Sciatic nerve (tissue), 2 donors: ENCODE data around the gene CPEB3. TPM values are rescaled to one million over a fixed set of nuclear protein-coding genes. Genes with fewer than 3 reads are reported as not detected.
"Not testable (repeated sequence)": the region's sequence is repeated elsewhere in the genome, so short reads cannot be mapped to it uniquely, and the experiment has no call there.

Experiments
- ATAC-seq: fragments of 200-7000 bp; cut with Tn5 transposase; one replicate; pipeline ENCODE4 v1.9.1; 2020; ENCODE audit warnings: mild to moderate bottlenecking, moderate library complexity
- DNase-seq: peaks from one replicate; pipeline ENCODE4 v3.0.0-alpha.2; 2020; ENCODE audit warnings: low spot score
- intact Hi-C: fragments of 100-400 bp; cut with DNase I; formaldehyde crosslinking; loops from one replicate; pipeline ENCODE4 v1.14.2; 2022
- total RNA-seq: library from RNA; stranded (reverse); fragmentation: NEBNext Ultra II Directional; extraction: Animal tissue kit (Norgen Biotek cat#: 25700); gene quantifications from one replicate; pipeline ENCODE4 v1.2.1, GENCODE V29; 2021
- donor health status: DM: no; HTN: no; CAD: no.
- donor health status: DM: no; HTN: no; CAD: no.

CPEB3 gene
- total RNA-seq, 1 donor from 2014 or later = 6.2 TPM

- intact Hi-C loops = no loop called here
- ATAC-seq = no peak
- no peak for DNase-seq
Observed at GRCh38 chr10:92079003-92079402, 211.9 kb downstream of the CPEB3 start.

GRCh38 chr10:92076722-92077121, 214.2 kb downstream of the CPEB3 start:
- DNase-seq (no peak), ATAC-seq (no peak)
- intact Hi-C loops = no loop called here

DNA sequence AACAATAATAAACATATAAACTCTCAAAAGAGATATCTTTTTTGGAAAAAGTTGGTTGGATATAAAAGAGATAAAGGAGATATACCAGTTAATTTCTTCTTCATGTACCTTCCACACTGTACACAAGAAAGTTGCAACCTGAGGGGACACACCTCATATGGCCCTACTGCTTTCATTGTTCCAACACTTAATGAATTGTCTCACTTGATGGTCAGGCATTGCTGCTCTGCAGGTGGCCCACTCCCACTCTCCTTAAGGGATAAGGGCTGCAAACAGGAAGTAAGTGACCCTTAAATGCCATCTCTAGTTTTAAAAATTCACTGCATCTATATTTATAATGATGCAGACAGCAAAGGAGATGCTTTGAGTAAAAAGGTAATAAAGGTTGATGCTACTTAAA, 215.0 kb downstream of the CPEB3 start:
- ATAC-seq = no peak
- no peak for DNase-seq
- intact Hi-C loops = no loop called here

- intact Hi-C loops = no loop called here
- DNase-seq = no peak
Observed at GRCh38 chr10:92074126-92074887, 216.6 kb downstream of the CPEB3 start.

GRCh38 chr10:92068900-92069299, 222.0 kb downstream of the CPEB3 start:
- DNase-seq (no peak), ATAC-seq (no peak)

More at GRCh38 chr10:92074126-92074887, 216.6 kb downstream of the CPEB3 start:
- no peak for ATAC-seq

DNA sequence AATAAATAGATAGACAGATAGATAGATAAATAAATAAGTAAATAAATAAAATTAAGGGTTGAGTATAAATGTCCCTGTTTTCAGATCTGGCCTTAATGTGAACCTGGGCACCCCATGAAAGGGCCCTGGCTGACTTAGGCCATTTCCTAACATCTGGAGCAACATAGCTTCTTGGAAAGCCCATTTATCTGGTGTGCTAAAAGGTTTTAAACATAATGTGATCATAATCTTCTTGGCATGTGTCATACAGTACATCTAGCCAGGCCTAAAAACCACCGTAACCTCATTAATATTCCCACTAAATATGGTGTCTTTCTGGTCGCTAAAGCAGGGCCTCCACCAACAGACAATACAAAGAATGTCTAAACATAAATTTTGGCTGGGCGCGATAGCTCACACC, 224.5 kb downstream of the CPEB3 start:
- ATAC-seq = no peak
- DNase-seq = no peak
- intact Hi-C loops = no loop called here

More at GRCh38 chr10:92068900-92069299, 222.0 kb downstream of the CPEB3 start:
- intact Hi-C loops = no loop called here

DNA sequence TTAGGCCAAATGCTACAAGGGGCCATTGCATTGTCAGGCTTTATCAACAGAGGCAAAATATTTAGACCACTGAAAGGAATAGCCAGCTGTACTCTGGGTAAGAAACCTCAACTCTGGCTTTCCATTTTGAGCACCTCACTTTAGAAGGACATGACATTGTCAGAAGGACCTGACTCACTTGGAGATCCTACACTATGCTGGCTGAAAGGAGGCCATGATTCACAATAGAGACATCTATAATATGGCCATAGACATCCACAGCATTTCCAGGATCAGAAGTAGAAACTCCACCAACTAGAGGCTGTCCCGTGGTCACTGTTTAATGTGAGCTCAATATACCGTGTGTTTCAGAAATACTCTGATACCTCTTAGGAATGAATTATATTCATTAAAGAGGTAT, 226.4 kb downstream of the CPEB3 start:
- intact Hi-C loops = no loop called here
- DNase-seq (no peak), ATAC-seq (no peak)

GRCh38 chr10:92062273-92062672, 228.6 kb downstream of the CPEB3 start:
- ATAC-seq = no peak
- intact Hi-C loops = no loop called here
- DNase-seq = no peak

DNA sequence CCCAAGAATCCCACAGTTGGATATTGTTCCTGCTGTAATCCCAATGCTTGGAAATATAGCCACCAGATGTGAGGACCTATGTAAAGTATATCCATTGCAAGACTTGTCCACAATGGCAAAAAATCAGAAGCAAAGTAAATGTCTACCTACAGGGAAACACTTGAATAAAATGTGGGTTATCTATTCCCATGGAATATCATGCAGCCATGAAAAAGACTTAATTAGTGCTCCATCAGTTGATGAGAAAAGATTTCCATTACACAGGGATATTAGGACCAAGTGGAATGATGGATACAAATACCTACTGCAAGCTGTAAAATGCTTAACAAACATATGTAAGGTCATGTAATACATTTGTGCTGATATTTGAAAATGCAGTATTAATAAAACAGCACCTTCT, 236.1 kb downstream of the CPEB3 start:
- ATAC-seq (no peak), DNase-seq (no peak)
- intact Hi-C loops = no loop called here

- no peak for DNase-seq
- intact Hi-C loops = no loop called here
- ATAC-seq = no peak
Observed at GRCh38 chr10:92052741-92053140, 238.1 kb downstream of the CPEB3 start.

GRCh38 chr10:92052088-92052487, 238.8 kb downstream of the CPEB3 start:
- DNase-seq (no peak), ATAC-seq (no peak)
- intact Hi-C loops = no loop called here

DNA sequence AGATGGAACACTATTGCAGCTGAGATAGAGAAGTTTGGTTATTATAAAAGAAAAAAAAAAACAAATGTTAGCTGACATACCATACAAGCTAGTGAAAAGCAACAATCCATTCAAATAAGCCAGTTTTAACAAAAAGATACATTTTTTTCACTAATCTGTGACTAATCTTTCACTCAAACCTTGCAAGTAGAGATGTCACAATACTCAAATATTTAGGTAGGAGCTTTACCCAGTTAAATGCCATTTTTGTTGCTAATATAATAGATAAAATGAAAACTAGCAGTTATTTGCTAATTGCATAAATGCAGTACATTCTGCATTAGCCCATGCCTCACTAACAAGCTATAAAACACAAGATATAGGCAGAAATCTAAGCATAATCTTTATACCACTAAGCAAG, 243.7 kb downstream of the CPEB3 start:
- intact Hi-C loops = no loop called here
- DNase-seq (no peak), ATAC-seq (no peak)

DNA sequence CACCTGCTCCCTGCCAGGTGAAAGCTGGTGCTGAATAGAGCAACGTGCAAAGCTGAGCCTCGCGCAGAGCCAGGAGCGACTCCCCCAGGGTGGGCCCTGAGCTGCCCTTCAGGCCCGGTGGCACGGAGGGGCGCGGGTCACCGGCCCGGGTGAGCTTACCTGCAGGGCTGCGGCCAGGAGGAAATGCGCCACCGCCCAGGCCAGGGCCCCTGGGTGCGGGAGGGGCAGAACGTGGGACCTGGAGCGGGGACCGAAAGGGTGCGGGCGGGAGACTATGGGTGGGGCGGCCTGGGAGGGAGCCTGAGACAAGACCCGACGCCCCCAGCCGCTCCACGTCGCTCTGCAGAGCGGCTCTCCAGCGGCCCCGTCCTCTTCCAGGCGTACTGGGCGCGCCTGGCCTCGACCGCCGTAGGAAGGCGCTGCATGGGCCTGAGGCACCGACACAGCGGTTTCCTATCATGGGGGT, 245.2 kb downstream of the CPEB3 start:
- no peak for ATAC-seq
- no peak for DNase-seq
- intact Hi-C loops = no loop called here

DNA sequence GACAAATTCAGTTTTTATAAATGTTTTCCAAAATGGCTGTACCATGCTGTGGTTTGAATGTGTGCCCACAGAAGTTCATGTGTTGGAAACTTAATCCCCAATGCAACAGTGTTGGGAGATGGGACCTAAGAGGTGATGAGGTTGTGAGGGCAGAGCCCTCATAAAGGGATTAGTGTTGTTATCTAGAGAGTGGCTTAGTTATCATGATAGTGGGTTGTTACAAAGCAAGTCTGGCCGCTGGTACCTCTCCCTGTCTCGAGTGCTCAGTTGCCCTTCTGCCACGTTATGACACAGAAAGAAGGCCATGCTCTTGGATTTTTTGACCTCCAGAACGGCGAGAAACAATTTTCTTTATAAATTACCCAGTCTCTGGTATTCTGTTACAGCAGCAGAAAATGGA, 248.3 kb downstream of the CPEB3 start:
- DNase-seq = no peak
- ATAC-seq = no peak
- intact Hi-C loops = no loop called here

DNA sequence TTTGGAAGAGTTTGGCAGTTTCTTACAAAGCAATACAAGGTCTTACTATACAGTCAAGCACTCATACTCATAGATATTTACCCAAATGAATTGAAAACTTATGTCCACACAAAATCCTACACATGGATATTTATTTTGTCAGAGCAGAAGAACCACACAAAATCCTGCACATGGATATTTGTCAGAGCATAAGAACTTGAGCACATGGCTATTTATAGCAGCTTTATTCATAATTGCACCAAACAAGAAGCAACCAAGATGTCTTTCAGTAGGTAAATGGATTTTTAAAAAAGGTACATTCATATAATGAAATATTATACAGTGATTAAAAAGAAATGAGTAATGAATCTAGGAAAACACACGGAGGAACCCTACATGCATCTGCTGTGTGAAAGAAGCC, 251.9 kb downstream of the CPEB3 start:
- intact Hi-C loops = no loop called here
- no peak for ATAC-seq

GRCh38 chr10:92033070-92033469, 257.8 kb downstream of the CPEB3 start:
- DNase-seq, intact Hi-C loops, ATAC-seq: not testable (repeated sequence)

More for the DNA sequence above, 251.9 kb downstream of the CPEB3 start:
- DNase-seq = no peak

- DNase-seq (no peak), ATAC-seq (no peak)
- intact Hi-C loops = no loop called here
Observed at GRCh38 chr10:92031580-92031979, 259.3 kb downstream of the CPEB3 start.

- intact Hi-C loops = no loop called here
- DNase-seq (no peak), ATAC-seq (no peak)
Observed at GRCh38 chr10:92027141-92027540, 263.7 kb downstream of the CPEB3 start.

- DNase-seq, ATAC-seq, intact Hi-C loops: not testable (repeated sequence)
Observed at GRCh38 chr10:92025340-92025739, 265.5 kb downstream of the CPEB3 start.

DNA sequence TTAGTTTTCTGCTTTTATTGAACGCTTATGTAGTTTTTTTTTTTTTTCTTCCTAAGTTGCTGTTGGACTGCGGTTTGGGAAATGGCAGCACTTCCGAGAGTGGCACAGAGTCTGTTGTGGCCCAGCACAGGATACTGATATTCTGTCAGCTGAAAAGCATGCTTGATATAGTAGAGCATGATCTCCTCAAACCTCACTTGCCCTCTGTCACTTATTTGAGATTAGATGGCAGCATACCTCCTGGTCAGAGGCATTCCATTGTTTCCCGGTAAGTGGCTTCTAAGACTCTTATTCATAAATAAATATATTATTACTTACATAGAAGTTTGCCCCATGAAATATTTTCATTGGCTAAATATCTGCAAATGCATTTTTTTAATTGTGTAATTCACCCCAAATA, 266.2 kb downstream of the CPEB3 start:
- DNase-seq = no peak
- ATAC-seq = no peak
- intact Hi-C loops = no loop called here

GRCh38 chr10:92014620-92015019, 276.3 kb downstream of the CPEB3 start:
- DNase-seq (no peak), ATAC-seq (no peak)
- intact Hi-C loops = no loop called here
